Fibroblast of the aortic adventitia (primary cell): ENCODE measurements around the gene ATF6. TPM values are rescaled to one million over a fixed set of nuclear protein-coding genes. Genes with fewer than 3 reads are reported as not detected.
A peak's percentile ranks its signal among the peaks of the same experiment; 100 is the strongest.

ENCODE experiments used
- DNase-seq: peaks from one replicate; pipeline ENCODE4 v3.0.0-alpha.2; 2010; ENCODE audit warnings: low read depth
- H3K4me3 ChIP-seq: 2 replicates; pipeline ENCODE4 v1.5.1; 2011; ENCODE audit warnings: low read depth, mild to moderate bottlenecking, control low read depth, low read length, moderate library complexity
- CTCF ChIP-seq: IDR thresholded peaks from 2 replicates; pipeline ENCODE4 v1.5.1; 2011; ENCODE audit warnings: mild to moderate bottlenecking, low read length, control low read depth, inconsistent platforms; ENCODE audit not compliant: insufficient read depth
- total RNA-seq: library from RNA; depleted of rRNA; stranded (reverse); fragments of >200 nt; gene quantifications from 2 replicates; pipeline ENCODE4 v1.2.3, GENCODE V29; 2012; ENCODE audit warnings: low replicate concordance

ATF6 gene
- total RNA-seq, 1 donor, result 32.8 TPM

GRCh38 chr1:161987303-161987702 lies 221.2 kb downstream of the ATF6 start:
- H3K4me3 ChIP-seq, result no peak overlapping the region
- no peak for TF ChIP-seq CTCF
- DNase-seq, result peak; percentile 52

- H3K4me3 ChIP-seq, result no peak overlapping the region
- no peak for TF ChIP-seq CTCF
- DNase-seq, result no peak
These were observed 221.8 kb downstream of the ATF6 start for GRCh38 chr1:161987872-161988271.

- TF ChIP-seq CTCF, result no peak
- no peak overlapping the region for H3K4me3 ChIP-seq
- no peak for DNase-seq
These were observed 222.3 kb downstream of the ATF6 start for GRCh38 chr1:161988413-161988812.

- DNase-seq, result no peak
- TF ChIP-seq CTCF, result no peak
- H3K4me3 ChIP-seq, result no peak overlapping the region
These were observed 223.0 kb downstream of the ATF6 start for GRCh38 chr1:161989108-161989507.

- DNase-seq, result no peak
- TF ChIP-seq CTCF, result no peak
- H3K4me3 ChIP-seq, result no peak overlapping the region
These were observed 223.7 kb downstream of the ATF6 start for GRCh38 chr1:161989786-161990185.

- no peak for DNase-seq
- no peak for TF ChIP-seq CTCF
- H3K4me3 ChIP-seq, result no peak overlapping the region
These were observed 227.5 kb downstream of the ATF6 start for GRCh38 chr1:161993576-161993975.

GRCh38 chr1:161994175-161994668 lies 228.1 kb downstream of the ATF6 start:
- no peak for TF ChIP-seq CTCF
- peak; percentile 68 for DNase-seq
- no peak overlapping the region for H3K4me3 ChIP-seq
